Skeletal muscle satellite cell (primary cell): ENCODE measurements around the gene NGF.

Source experiments
- H3K27me3 ChIP-seq: 2 replicates; pipeline ENCODE4 v1.7.0; 2013; ENCODE audit warnings: low read length; ENCODE audit not compliant: control insufficient read depth, insufficient read depth
- H3K36me3 ChIP-seq: 2 replicates; pipeline ENCODE4 v1.7.0; 2013; ENCODE audit warnings: mild to moderate bottlenecking, control low read depth, low read length; ENCODE audit not compliant: insufficient read depth
- H3K4me1 ChIP-seq: 2 replicates; pipeline ENCODE4 v1.7.0; 2013; ENCODE audit warnings: low read length; ENCODE audit not compliant: control insufficient read depth, insufficient read depth
- H3K4me2 ChIP-seq: 2 replicates; pipeline ENCODE4 v1.7.0; 2013; ENCODE audit warnings: mild to moderate bottlenecking, low read length
- H3K4me3 ChIP-seq: 2 replicates; pipeline ENCODE4 v1.7.0; 2013; ENCODE audit warnings: low read length
- H3K9ac ChIP-seq: 2 replicates; pipeline ENCODE4 v1.7.0; 2013; ENCODE audit warnings: mild to moderate bottlenecking, low read depth, low read length, moderate library complexity
- H3K9me3 ChIP-seq: replicated peaks from 2 replicates; pipeline ENCODE4 v1.7.0; 2013; ENCODE audit warnings: mild to moderate bottlenecking, control low read depth, low read length

Gene NGF

DNA sequence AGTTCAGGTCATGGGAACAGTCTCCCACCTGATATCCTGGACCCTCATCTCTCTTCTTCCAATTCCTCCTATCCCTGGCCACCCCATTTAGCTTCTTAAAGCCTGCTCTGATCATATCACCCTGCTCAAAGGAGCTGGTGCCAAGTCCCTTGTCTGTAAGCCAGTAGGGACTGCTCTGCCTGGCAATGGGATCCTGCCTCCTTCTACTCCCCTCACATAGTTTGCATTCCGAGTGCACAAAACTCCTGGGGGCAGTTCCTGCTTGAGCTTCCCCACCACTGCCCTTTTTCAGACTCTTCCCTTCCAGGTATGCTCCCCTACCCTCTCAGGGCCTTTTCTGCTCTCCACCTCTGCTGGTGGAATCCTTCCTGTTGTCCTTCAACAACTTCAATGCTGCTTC, 48.1 kb downstream of the NGF start:
- Histone ChIP-seq H3K4me1 (no peaks in the 10 kb centered on the region), H3K27me3 (no peaks in the 10 kb centered on the region), H3K9ac (no peak overlapping the region), H3K4me3 (no peak overlapping the region), H3K9me3 (no peaks in the 10 kb centered on the region), H3K4me2 (no peak overlapping the region), H3K36me3 (no peaks in the 10 kb centered on the region)

DNA sequence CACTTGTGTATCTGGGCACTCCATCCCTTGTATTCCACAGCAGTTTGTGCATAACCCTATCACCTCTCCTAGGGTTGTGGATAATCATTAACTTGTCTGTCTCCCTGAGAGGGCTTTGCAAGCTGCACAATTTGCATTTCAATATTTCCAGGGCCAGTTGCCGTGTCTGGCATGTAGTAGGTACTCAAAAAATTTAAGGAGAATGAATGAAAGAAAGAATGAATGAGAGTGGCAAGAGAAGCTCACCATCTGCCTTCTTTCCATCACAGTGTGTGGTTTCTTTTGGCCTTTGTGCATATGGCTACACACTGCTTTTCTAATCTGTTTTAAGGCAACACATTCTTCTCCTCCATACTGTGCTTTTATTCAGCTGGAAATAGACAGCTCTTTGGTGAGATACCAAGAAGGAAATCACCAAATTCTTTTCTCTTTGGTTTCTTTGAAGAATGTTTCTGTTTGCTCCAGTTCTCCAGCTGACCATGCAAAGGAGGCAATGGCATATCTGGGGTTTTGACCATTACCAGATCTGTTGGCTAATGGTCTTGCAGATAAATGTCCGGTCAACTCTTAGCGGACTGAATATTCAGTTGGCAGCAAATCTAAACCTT, 49.4 kb downstream of the NGF start:
- H3K27me3 ChIP-seq: no peaks in the 10 kb centered on the region
- no peak overlapping the region for H3K4me3 ChIP-seq
- H3K4me1 ChIP-seq: no peaks in the 10 kb centered on the region
- H3K9me3 ChIP-seq: no peaks in the 10 kb centered on the region
- no peak overlapping the region for H3K9ac ChIP-seq
- no peak overlapping the region for H3K4me2 ChIP-seq
- H3K36me3 ChIP-seq: no peaks in the 10 kb centered on the region

DNA sequence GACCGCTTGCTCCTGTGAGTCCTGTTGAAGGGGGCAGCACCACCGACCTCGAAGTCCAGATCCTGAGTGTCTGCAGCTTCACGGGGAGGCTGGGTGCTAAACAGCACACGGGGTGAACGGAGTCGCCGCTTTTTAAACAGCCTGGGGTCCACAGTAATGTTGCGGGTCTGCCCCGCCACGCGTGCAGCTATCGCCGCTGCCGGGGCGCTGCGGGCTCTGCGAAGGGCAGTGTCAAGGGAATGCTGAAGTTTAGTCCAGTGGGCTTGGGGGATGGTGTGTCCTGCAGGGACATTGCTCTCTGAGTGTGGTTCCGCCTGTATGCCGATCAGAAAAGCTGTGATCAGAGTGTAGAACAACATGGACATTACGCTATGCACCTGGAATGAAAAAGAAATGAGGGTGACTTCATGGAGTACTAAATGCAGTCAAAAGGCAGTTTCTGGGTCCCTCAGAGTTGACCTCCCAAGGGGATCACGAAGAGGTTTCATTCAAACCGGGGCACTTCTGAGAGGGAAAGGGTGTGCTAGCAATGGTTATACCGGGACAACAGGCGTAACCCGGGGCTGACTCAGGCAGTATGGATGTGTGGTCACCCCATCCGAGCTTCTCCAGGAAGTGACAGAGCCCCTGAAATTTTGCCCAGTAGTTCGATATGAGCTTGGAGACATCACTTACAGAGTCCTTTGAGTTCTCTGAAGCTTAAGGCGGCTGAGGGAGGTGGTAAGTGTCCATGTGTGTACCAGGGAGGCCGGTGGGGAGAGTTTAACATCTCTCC, 51.4 kb downstream of the NGF start:
- H3K9ac ChIP-seq: no peak overlapping the region
- H3K4me2 ChIP-seq: no peak overlapping the region
- no peaks in the 10 kb centered on the region for H3K4me1 ChIP-seq
- H3K4me3 ChIP-seq: no peak overlapping the region
- no peaks in the 10 kb centered on the region for H3K36me3 ChIP-seq
- peaks cover 1% of the 10 kb centered on the region for H3K27me3 ChIP-seq
- H3K9me3 ChIP-seq: no peaks in the 10 kb centered on the region

DNA sequence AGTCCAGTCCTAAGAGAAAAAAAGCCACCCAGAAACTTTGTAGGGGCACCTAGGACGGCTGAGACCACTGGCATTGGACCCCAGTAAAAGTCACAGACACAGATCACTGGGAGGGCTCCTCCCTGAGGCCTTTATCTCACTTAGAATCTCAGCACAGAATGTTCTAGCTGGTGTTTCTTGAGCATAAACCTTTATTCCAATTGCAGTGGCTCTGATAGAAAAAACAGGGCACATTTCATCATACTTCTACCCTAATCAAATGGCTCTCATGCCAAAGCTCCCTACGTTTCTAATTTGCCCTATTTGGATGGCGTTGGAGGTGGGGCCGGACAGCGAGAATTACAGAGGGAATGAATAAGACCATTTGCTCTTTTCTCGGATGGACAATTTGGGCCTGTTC, 53.8 kb downstream of the NGF start:
- Histone ChIP-seq H3K27me3 (peaks cover 5% of the 10 kb centered on the region), H3K4me1 (no peaks in the 10 kb centered on the region), H3K4me3 (no peak overlapping the region), H3K9ac (no peak overlapping the region), H3K36me3 (no peaks in the 10 kb centered on the region), H3K9me3 (no peaks in the 10 kb centered on the region), H3K4me2 (no peak overlapping the region)

DNA sequence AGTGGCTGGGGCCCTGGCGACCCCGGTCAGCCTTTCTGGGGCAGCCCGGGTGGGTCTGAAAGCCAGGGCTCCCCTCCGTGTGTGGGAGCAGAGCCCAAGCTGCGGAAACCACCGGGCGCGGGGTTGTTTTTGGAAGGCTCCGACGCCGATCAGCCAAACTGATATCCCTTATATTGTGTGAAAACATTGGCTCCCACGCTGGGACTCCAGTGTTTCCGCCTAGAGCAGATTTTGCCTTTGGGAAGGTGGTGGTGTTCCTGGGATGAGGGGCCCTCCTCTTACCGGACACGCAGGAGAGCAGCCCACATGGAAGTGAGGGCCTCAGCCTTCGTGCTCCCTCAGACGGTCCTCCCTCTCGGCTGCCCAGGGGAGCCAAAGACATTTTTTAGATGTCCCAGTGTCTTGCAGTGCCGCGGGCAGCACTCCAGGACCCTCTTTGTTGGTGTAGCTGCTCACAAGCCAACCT, 54.3 kb downstream of the NGF start:
- Histone ChIP-seq H3K9me3 (no peaks in the 10 kb centered on the region), H3K4me1 (no peaks in the 10 kb centered on the region), H3K9ac (no peak overlapping the region), H3K4me3 (no peak overlapping the region), H3K27me3 (peaks cover 5% of the 10 kb centered on the region), H3K4me2 (no peak overlapping the region), H3K36me3 (no peaks in the 10 kb centered on the region)

DNA sequence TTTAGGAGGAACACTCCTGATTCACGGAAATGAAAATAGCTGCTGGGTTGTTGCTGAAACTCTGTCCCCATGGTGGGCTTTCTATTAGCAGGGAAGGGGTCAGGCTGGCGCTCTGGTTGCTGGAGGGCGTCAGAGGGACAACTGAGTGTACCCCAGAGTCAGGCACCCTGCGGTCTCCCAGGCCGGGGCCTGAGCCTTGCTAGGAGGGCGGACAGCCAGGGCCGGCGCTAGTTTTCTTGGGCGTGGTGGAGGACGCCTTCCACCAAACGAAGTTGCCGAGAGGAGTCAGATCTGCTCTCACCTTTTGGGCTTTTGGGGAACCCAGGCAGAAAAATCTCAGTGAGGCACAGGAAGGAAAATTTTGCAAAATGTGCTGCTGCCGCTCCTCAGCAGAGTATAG, 54.8 kb downstream of the NGF start:
- Histone ChIP-seq H3K36me3 (no peaks in the 10 kb centered on the region), H3K4me1 (no peaks in the 10 kb centered on the region), H3K9me3 (no peaks in the 10 kb centered on the region), H3K27me3 (peaks cover 5% of the 10 kb centered on the region), H3K4me3 (no peak overlapping the region), H3K4me2 (no peak overlapping the region), H3K9ac (no peak overlapping the region)

DNA sequence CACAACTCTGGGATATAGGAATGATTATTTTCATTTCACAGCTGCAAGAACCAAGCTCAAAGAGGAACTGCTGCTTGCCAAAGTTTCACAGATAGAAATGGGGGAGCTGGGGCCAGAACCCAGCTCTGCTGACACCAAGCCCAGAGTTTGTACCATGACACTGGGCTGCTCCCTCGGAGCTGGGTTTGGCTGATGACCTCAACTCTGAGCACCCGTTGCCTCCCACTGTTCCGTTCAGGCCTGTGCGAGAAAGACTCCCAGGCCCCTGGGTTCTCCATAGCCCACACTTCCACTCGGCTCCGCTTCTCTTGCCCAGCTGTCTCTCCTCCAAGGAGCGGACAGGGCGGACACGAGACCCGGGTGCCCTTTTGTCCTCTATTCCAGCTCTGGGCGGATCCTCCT, 55.2 kb downstream of the NGF start:
- no peaks in the 10 kb centered on the region for H3K36me3 ChIP-seq
- H3K9me3 ChIP-seq: no peaks in the 10 kb centered on the region
- no peak overlapping the region for H3K4me3 ChIP-seq
- peaks cover 5% of the 10 kb centered on the region for H3K27me3 ChIP-seq
- H3K4me1 ChIP-seq: no peaks in the 10 kb centered on the region
- H3K9ac ChIP-seq: no peak overlapping the region
- H3K4me2 ChIP-seq: no peak overlapping the region

DNA sequence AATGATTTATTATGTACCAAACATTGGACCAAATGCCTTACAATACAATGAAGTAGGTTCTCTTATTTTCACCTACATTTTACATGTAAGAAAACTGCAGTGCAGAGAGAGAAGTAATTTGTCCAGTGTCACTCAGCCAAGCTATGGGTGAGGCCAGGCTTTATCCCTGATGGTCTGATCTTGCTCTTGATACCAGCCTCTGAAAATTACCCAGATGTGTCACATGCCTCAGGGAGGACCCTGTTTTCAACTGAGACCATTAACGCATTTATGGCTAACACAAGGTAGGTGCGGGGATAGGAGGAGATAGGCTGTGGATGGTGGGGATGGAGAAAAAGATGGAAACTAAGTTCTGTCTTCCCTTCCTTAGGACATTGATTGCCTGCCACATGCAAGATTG, 56.9 kb downstream of the NGF start:
- H3K4me2 ChIP-seq: no peak overlapping the region
- no peak overlapping the region for H3K4me3 ChIP-seq
- peaks cover 5% of the 10 kb centered on the region for H3K27me3 ChIP-seq
- H3K4me1 ChIP-seq: no peaks in the 10 kb centered on the region
- no peak overlapping the region for H3K9ac ChIP-seq
- peaks cover 9% of the 10 kb centered on the region for H3K9me3 ChIP-seq
- H3K36me3 ChIP-seq: no peaks in the 10 kb centered on the region

DNA sequence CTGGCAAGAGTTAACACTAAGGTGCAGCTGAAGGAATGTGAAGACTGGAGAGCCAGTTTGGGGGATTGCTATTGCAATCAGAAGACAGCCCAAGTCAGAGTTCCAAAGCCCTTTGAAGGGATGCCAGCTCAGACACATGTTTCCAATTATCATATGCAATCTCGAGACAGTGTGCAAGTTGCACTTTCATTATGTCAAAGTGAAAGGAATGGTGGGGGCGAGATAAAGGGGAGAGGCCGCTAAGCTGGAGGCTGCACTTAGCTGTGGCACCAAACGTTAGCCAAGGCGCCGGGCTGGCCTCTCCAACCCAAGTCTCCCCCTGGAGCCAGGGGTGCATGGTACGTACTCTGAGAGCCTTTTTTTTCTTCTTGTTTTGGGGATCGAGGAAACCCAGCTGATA, 58.0 kb downstream of the NGF start:
- peaks cover 9% of the 10 kb centered on the region for H3K9me3 ChIP-seq
- H3K36me3 ChIP-seq: no peaks in the 10 kb centered on the region
- no peak overlapping the region for H3K4me2 ChIP-seq
- H3K9ac ChIP-seq: no peak overlapping the region
- H3K27me3 ChIP-seq: peaks cover 5% of the 10 kb centered on the region
- H3K4me1 ChIP-seq: no peaks in the 10 kb centered on the region
- no peak overlapping the region for H3K4me3 ChIP-seq

DNA sequence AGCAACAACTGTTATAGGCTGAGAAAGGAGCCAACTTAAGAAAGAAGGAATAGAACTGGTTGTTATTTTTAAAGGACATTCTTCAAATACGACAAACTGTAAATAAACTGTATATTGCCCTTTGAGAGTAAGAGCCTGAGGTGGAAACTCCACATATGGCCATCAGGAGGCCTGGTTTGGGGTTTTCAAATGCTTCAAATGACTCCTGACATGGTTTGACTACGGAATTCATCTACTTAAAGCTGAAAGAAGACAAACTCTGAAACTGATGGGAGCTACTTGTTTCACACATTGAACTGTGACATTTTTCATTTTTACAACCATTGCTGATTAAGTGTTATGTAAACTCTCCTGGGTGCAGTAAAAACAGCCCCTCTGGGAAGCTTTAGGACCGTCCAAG, 59.8 kb downstream of the NGF start:
- no peaks in the 10 kb centered on the region for H3K4me1 ChIP-seq
- H3K36me3 ChIP-seq: no peaks in the 10 kb centered on the region
- H3K4me3 ChIP-seq: no peak overlapping the region
- H3K9me3 ChIP-seq: peaks cover 9% of the 10 kb centered on the region
- H3K9ac ChIP-seq: no peak overlapping the region
- H3K4me2 ChIP-seq: no peak overlapping the region
- H3K27me3 ChIP-seq: peaks cover 5% of the 10 kb centered on the region

DNA sequence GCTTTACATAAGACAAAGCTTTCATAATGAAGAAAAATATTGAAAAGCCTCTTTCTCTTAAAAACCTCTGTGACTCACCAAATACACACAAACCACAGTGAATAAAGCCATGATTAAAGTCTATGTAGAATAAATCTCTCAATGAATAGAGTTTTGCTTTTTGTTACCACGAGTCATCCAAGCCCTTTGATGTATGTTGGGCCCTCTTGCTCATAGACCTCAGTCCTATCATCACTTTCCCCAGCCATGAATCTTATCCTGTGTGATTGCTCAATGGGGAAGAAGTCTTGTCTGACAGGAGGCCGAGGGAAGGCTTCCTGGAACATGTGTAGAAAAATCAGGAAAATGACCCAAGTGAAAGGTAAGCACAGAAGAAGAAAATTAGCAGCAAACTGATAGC, 60.8 kb downstream of the NGF start:
- peaks cover 9% of the 10 kb centered on the region for H3K9me3 ChIP-seq
- no peak overlapping the region for H3K4me2 ChIP-seq

DNA sequence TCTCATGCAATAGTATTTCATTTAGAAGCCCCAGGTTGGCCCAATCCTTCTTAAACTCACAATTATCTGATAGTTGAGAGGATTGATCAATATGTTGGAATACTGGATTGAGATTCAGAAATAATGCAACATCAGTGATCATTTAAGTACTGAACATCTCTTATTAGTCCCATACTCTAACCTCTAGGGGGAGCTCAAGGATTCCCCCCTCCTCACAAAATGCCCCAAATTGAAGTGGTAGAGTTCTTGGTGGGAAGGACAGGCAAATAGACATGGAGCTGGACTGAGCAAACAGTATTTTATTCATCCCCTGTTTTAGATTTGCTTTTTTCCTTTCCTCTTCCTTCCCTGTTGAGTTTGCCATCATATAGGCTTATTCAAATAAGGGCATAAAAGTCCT, 62.8 kb downstream of the NGF start:
- Histone ChIP-seq H3K27me3 (no peaks in the 10 kb centered on the region), H3K9me3 (peaks cover 9% of the 10 kb centered on the region), H3K4me2 (no peak overlapping the region), H3K9ac (no peak overlapping the region), H3K36me3 (no peaks in the 10 kb centered on the region), H3K4me1 (no peaks in the 10 kb centered on the region), H3K4me3 (no peak overlapping the region)

More for the DNA sequence above, 60.8 kb downstream of the NGF start:
- H3K4me3 ChIP-seq: no peak overlapping the region
- no peaks in the 10 kb centered on the region for H3K36me3 ChIP-seq
- H3K4me1 ChIP-seq: no peaks in the 10 kb centered on the region
- no peak overlapping the region for H3K9ac ChIP-seq
- peaks cover 5% of the 10 kb centered on the region for H3K27me3 ChIP-seq
